Esophagus muscularis mucosa (tissue), 4 donors: ENCODE data around the gene CX3CR1.

ENCODE experiments used
- EP300 ChIP-seq: sonication (generic); formaldehyde crosslinking; IDR thresholded peaks from one replicate; pipeline ENCODE4 v1.6.1; 2017; ENCODE audit warnings: antibody characterized with exemption
- POLR2A ChIP-seq: fragments of 450-650 bp; IDR thresholded peaks from one replicate; pipeline ENCODE4 v1.6.1; 2017; ENCODE audit warnings: antibody characterized with exemption, moderate library complexity, mild to moderate bottlenecking, low read depth
- TF ChIP-seq, protein P1 (sequence below), 3 experiments: fragments of 200-600 bp in 2 of 3; fragments of 450-650 bp in 1 of 3; sonication (generic) in 2 of 3; IDR thresholded peaks; one replicate each; pipeline ENCODE4 v1.5.1; 2017 to 2019; ENCODE audit warnings: antibody characterized with exemption in 3 of 3, mild to moderate bottlenecking in 2 of 3, moderate library complexity in 1 of 3

DNA sequence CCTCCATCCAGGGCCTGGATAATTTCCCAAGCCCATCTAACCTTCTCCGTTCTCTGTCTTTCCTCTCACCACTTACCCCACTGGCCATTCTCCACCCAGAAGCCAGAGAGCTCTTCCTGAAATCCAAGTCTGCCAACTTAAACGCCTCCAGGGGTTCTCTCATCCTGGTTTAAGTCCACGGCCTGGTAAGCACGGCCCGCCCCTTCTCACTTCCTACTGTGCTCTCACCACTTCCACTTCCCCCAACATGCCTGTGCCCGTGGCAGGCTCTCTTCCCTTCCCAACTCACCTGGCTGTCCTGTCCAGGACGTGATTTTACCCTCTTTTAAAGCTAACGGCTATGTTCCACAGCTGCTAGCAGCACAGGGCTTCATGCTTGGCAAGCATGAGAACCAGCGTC, 1.7 kb upstream of the CX3CR1 start:
- TF ChIP-seq, protein P1, sequence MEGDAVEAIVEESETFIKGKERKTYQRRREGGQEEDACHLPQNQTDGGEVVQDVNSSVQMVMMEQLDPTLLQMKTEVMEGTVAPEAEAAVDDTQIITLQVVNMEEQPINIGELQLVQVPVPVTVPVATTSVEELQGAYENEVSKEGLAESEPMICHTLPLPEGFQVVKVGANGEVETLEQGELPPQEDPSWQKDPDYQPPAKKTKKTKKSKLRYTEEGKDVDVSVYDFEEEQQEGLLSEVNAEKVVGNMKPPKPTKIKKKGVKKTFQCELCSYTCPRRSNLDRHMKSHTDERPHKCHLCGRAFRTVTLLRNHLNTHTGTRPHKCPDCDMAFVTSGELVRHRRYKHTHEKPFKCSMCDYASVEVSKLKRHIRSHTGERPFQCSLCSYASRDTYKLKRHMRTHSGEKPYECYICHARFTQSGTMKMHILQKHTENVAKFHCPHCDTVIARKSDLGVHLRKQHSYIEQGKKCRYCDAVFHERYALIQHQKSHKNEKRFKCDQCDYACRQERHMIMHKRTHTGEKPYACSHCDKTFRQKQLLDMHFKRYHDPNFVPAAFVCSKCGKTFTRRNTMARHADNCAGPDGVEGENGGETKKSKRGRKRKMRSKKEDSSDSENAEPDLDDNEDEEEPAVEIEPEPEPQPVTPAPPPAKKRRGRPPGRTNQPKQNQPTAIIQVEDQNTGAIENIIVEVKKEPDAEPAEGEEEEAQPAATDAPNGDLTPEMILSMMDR (IDR thresholded peaks at IDR 0.05): no peak
- no peak for TF ChIP-seq EP300
- TF ChIP-seq POLR2A: no peak
